HEK293 (cell line): ENCODE measurements around the gene ATP5F1D.

Source experiments
- GFI1B ChIP-seq: fragments of 450-650 bp; formaldehyde crosslinking; IDR thresholded peaks from 2 replicates; pipeline ENCODE4 v1.5.1; 2016; ENCODE audit warnings: missing biosample characterization, missing genetic modification characterization
- OVOL3 ChIP-seq: fragments of 450-650 bp; formaldehyde crosslinking; IDR thresholded peaks from 2 replicates; pipeline ENCODE4 v1.5.1; 2016; ENCODE audit warnings: missing biosample characterization, missing genetic modification characterization
- YY1 ChIP-seq: fragments of 450-650 bp; formaldehyde crosslinking; IDR thresholded peaks from 2 replicates; pipeline ENCODE4 v1.5.1; 2018; ENCODE audit warnings: missing biosample characterization, missing genetic modification characterization
- ZBTB1 ChIP-seq: fragments of 450-650 bp; formaldehyde crosslinking; IDR thresholded peaks from 2 replicates; pipeline ENCODE4 v1.5.1; 2016; ENCODE audit warnings: missing biosample characterization, missing genetic modification characterization
- ZBTB17 ChIP-seq: fragments of 450-650 bp; formaldehyde crosslinking; IDR thresholded peaks from 2 replicates; pipeline ENCODE4 v1.5.1; 2016; ENCODE audit warnings: missing biosample characterization, missing genetic modification characterization
- ZFP37 ChIP-seq: fragments of 450-650 bp; formaldehyde crosslinking; IDR thresholded peaks from 2 replicates; pipeline ENCODE4 v1.5.1; 2016; ENCODE audit warnings: missing biosample characterization, missing genetic modification characterization
- ZNF10 ChIP-seq: fragments of 450-650 bp; formaldehyde crosslinking; IDR thresholded peaks from 2 replicates; pipeline ENCODE4 v1.5.1; 2017; ENCODE audit warnings: missing biosample characterization, missing genetic modification characterization
- ZNF121 ChIP-seq: fragments of 450-650 bp; formaldehyde crosslinking; IDR thresholded peaks from 2 replicates; pipeline ENCODE4 v1.5.1; 2016; ENCODE audit warnings: missing biosample characterization, missing genetic modification characterization
- ZNF16 ChIP-seq: fragments of 450-650 bp; formaldehyde crosslinking; IDR thresholded peaks from 2 replicates; pipeline ENCODE4 v1.5.1; 2016; ENCODE audit warnings: low read depth, missing biosample characterization, missing genetic modification characterization
- ZNF2 ChIP-seq: fragments of 450-650 bp; formaldehyde crosslinking; IDR thresholded peaks from 2 replicates; pipeline ENCODE4 v1.5.1; 2016; ENCODE audit warnings: missing biosample characterization, missing genetic modification characterization
- ZNF202 ChIP-seq: fragments of 450-650 bp; formaldehyde crosslinking; IDR thresholded peaks from 2 replicates; pipeline ENCODE4 v1.5.1; 2016; ENCODE audit warnings: missing biosample characterization, missing genetic modification characterization, borderline replicate concordance
- ZNF223 ChIP-seq: fragments of 450-650 bp; formaldehyde crosslinking; IDR thresholded peaks from 2 replicates; pipeline ENCODE4 v1.5.1; 2016; ENCODE audit warnings: missing biosample characterization, missing genetic modification characterization
- ZNF23 ChIP-seq: fragments of 450-650 bp; formaldehyde crosslinking; IDR thresholded peaks from 2 replicates; pipeline ENCODE4 v1.5.1; 2016; ENCODE audit warnings: missing biosample characterization, missing genetic modification characterization, borderline replicate concordance
- ZNF350 ChIP-seq: fragments of 450-650 bp; formaldehyde crosslinking; IDR thresholded peaks from 2 replicates; pipeline ENCODE4 v1.5.0; 2017; ENCODE audit warnings: missing biosample characterization, mild to moderate bottlenecking, missing genetic modification characterization
- ZNF37A ChIP-seq: fragments of 450-650 bp; IDR thresholded peaks from 2 replicates; pipeline ENCODE4 v1.5.1; 2018; ENCODE audit warnings: missing biosample characterization, missing genetic modification characterization
- ZNF416 ChIP-seq: fragments of 450-650 bp; formaldehyde crosslinking; IDR thresholded peaks from 2 replicates; pipeline ENCODE4 v1.5.1; 2016; ENCODE audit warnings: missing biosample characterization, missing genetic modification characterization
- ZNF423 ChIP-seq: fragments of 450-650 bp; formaldehyde crosslinking; IDR thresholded peaks from 2 replicates; pipeline ENCODE4 v1.5.1; 2016; ENCODE audit warnings: missing biosample characterization, missing genetic modification characterization
- ZNF433 ChIP-seq: fragments of 450-650 bp; formaldehyde crosslinking; IDR thresholded peaks from 2 replicates; pipeline ENCODE4 v1.5.1; 2016; ENCODE audit warnings: missing biosample characterization, missing genetic modification characterization, low read depth
- ZNF544 ChIP-seq: fragments of 450-650 bp; formaldehyde crosslinking; IDR thresholded peaks from 2 replicates; pipeline ENCODE4 v1.5.0; 2017; ENCODE audit warnings: missing biosample characterization, missing genetic modification characterization
- ZNF548 ChIP-seq: fragments of 450-650 bp; formaldehyde crosslinking; IDR thresholded peaks from 2 replicates; pipeline ENCODE4 v1.5.1; 2016; ENCODE audit warnings: missing biosample characterization, missing genetic modification characterization
- ZNF621 ChIP-seq: fragments of 450-650 bp; formaldehyde crosslinking; IDR thresholded peaks from 2 replicates; pipeline ENCODE4 v1.5.1; 2017; ENCODE audit warnings: missing biosample characterization, missing genetic modification characterization
- ZNF626 ChIP-seq: fragments of 450-650 bp; sonication (Bioruptor Pico); formaldehyde crosslinking; IDR thresholded peaks from 2 replicates; pipeline ENCODE4 v1.5.1; 2018; ENCODE audit warnings: missing biosample characterization, missing genetic modification characterization, inconsistent platforms
- ZNF654 ChIP-seq: fragments of 450-650 bp; formaldehyde crosslinking; IDR thresholded peaks from 2 replicates; pipeline ENCODE4 v1.5.1; 2016; ENCODE audit warnings: low read depth, missing biosample characterization, missing genetic modification characterization
- ZNF658 ChIP-seq: fragments of 450-650 bp; formaldehyde crosslinking; IDR thresholded peaks from 2 replicates; pipeline ENCODE4; 2016; ENCODE audit warnings: missing biosample characterization, missing genetic modification characterization
- ZNF777 ChIP-seq: fragments of 450-650 bp; formaldehyde crosslinking; IDR thresholded peaks from 2 replicates; pipeline ENCODE4 v1.5.1; 2017; ENCODE audit warnings: missing biosample characterization, missing genetic modification characterization, borderline replicate concordance
- TF ChIP-seq, protein P1 (sequence below): fragments of 450-650 bp; formaldehyde crosslinking; IDR thresholded peaks from 2 replicates; pipeline ENCODE4 v1.5.1; 2016; ENCODE audit warnings: missing biosample characterization, missing genetic modification characterization
- TF ChIP-seq, protein P2 (sequence below): fragments of 450-650 bp; formaldehyde crosslinking; IDR thresholded peaks from 2 replicates; pipeline ENCODE4 v1.5.1; 2016; ENCODE audit warnings: missing biosample characterization, missing genetic modification characterization
- TF ChIP-seq, protein P3 (sequence below): fragments of 450-650 bp; formaldehyde crosslinking; IDR thresholded peaks from 2 replicates; pipeline ENCODE4 v1.5.1; 2016; ENCODE audit warnings: missing biosample characterization, missing genetic modification characterization
- TF ChIP-seq, protein P4 (sequence below): fragments of 450-650 bp; IDR thresholded peaks from 2 replicates; pipeline ENCODE4 v1.5.1; 2018; ENCODE audit warnings: missing biosample characterization, missing genetic modification characterization
- TF ChIP-seq, protein P5 (sequence below): fragments of 450-650 bp; formaldehyde crosslinking; IDR thresholded peaks from 2 replicates; pipeline ENCODE4 v1.5.1; 2017; ENCODE audit warnings: missing biosample characterization, missing genetic modification characterization
- TF ChIP-seq, protein P6 (sequence below): fragments of 450-650 bp; formaldehyde crosslinking; IDR thresholded peaks from 2 replicates; pipeline ENCODE4 v1.5.1; 2016; ENCODE audit warnings: missing biosample characterization, missing genetic modification characterization, low read depth
- TF ChIP-seq, protein P7 (sequence below): fragments of 450-650 bp; formaldehyde crosslinking; IDR thresholded peaks from 2 replicates; pipeline ENCODE4 v1.5.1; 2016; ENCODE audit warnings: missing biosample characterization, missing genetic modification characterization

ATP5F1D gene

DNA sequence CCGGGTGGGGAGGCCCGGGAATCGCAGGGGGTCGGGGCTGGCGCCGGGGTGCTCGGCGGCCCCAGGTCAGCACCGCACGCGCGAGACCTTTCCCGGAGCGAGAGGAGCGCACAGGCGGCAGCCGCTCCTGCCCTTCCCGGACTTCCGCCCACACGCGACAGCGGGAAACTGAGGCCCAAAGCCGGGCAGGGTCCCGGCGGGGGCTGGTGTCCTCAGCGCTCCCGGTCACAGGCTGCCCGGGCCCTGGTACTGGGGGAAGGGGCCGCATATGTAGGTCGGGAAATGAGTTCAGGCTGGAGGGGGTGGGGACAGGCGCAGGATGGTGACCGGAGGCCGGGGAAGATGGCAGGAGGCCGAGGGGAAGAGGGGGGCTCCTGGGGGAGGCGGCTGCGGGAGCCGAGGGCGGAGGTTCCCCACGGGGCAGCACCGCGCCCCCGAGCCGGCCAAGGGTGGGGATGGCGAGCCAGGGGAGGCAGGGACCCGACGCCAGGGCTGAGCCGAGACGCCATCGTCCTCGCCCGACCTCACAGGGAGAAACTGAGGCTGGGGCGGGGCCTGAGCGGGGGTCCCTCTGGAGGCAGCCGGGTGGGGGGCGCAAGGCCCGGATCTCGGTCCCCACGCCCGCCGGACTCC lies 4.4 kb upstream of the ATP5F1D start (continued):
- no peak for TF ChIP-seq ZBTB1 (tag by site-specific recombination)
- no peak for TF ChIP-seq OVOL3
- TF ChIP-seq ZNF777 (tag by site-specific recombination): no peak
- TF ChIP-seq ZBTB17: no peak
- TF ChIP-seq ZFP37 (tag by site-specific recombination): no peak
- TF ChIP-seq ZNF433 (tag by site-specific recombination): no peak
- TF ChIP-seq, protein P1, sequence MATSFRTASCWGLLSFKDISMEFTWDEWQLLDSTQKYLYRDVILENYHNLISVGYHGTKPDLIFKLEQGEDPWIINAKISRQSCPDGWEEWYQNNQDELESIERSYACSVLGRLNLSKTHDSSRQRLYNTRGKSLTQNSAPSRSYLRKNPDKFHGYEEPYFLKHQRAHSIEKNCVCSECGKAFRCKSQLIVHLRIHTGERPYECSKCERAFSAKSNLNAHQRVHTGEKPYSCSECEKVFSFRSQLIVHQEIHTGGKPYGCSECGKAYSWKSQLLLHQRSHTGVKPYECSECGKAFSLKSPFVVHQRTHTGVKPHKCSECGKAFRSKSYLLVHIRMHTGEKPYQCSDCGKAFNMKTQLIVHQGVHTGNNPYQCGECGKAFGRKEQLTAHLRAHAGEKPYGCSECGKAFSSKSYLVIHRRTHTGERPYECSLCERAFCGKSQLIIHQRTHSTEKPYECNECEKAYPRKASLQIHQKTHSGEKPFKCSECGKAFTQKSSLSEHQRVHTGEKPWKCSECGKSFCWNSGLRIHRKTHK (tag by site-specific recombination): no peak
- TF ChIP-seq ZNF416 (tag by site-specific recombination): no peak
- TF ChIP-seq, protein P2, sequence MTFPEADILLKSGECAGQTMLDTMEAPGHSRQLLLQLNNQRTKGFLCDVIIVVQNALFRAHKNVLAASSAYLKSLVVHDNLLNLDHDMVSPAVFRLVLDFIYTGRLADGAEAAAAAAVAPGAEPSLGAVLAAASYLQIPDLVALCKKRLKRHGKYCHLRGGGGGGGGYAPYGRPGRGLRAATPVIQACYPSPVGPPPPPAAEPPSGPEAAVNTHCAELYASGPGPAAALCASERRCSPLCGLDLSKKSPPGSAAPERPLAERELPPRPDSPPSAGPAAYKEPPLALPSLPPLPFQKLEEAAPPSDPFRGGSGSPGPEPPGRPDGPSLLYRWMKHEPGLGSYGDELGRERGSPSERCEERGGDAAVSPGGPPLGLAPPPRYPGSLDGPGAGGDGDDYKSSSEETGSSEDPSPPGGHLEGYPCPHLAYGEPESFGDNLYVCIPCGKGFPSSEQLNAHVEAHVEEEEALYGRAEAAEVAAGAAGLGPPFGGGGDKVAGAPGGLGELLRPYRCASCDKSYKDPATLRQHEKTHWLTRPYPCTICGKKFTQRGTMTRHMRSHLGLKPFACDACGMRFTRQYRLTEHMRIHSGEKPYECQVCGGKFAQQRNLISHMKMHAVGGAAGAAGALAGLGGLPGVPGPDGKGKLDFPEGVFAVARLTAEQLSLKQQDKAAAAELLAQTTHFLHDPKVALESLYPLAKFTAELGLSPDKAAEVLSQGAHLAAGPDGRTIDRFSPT (tag by site-specific recombination): peak; percentile 86
- TF ChIP-seq, protein P3, sequence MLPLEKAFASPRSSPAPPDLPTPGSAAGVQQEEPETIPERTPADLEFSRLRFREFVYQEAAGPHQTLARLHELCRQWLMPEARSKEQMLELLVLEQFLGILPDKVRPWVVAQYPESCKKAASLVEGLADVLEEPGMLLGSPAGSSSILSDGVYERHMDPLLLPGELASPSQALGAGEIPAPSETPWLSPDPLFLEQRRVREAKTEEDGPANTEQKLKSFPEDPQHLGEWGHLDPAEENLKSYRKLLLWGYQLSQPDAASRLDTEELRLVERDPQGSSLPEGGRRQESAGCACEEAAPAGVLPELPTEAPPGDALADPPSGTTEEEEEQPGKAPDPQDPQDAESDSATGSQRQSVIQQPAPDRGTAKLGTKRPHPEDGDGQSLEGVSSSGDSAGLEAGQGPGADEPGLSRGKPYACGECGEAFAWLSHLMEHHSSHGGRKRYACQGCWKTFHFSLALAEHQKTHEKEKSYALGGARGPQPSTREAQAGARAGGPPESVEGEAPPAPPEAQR: no peak
- no peak for TF ChIP-seq ZNF548
- no peak for TF ChIP-seq ZNF658 (tag by site-specific recombination)
- no peak for TF ChIP-seq ZNF626 (tag by site-specific recombination)
- TF ChIP-seq ZNF223 (tag by site-specific recombination): no peak
- TF ChIP-seq ZNF654 (tag by site-specific recombination): no peak
- no peak for TF ChIP-seq ZNF10 (tag by site-specific recombination)
- no peak for TF ChIP-seq ZNF16
- no peak for TF ChIP-seq ZNF544 (tag by site-specific recombination)
- TF ChIP-seq, protein P4, sequence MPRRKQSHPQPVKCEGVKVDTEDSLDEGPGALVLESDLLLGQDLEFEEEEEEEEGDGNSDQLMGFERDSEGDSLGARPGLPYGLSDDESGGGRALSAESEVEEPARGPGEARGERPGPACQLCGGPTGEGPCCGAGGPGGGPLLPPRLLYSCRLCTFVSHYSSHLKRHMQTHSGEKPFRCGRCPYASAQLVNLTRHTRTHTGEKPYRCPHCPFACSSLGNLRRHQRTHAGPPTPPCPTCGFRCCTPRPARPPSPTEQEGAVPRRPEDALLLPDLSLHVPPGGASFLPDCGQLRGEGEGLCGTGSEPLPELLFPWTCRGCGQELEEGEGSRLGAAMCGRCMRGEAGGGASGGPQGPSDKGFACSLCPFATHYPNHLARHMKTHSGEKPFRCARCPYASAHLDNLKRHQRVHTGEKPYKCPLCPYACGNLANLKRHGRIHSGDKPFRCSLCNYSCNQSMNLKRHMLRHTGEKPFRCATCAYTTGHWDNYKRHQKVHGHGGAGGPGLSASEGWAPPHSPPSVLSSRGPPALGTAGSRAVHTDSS: no peak
- TF ChIP-seq, protein P5, sequence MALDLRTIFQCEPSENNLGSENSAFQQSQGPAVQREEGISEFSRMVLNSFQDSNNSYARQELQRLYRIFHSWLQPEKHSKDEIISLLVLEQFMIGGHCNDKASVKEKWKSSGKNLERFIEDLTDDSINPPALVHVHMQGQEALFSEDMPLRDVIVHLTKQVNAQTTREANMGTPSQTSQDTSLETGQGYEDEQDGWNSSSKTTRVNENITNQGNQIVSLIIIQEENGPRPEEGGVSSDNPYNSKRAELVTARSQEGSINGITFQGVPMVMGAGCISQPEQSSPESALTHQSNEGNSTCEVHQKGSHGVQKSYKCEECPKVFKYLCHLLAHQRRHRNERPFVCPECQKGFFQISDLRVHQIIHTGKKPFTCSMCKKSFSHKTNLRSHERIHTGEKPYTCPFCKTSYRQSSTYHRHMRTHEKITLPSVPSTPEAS (tag by site-specific recombination): no peak
- TF ChIP-seq, protein P6, sequence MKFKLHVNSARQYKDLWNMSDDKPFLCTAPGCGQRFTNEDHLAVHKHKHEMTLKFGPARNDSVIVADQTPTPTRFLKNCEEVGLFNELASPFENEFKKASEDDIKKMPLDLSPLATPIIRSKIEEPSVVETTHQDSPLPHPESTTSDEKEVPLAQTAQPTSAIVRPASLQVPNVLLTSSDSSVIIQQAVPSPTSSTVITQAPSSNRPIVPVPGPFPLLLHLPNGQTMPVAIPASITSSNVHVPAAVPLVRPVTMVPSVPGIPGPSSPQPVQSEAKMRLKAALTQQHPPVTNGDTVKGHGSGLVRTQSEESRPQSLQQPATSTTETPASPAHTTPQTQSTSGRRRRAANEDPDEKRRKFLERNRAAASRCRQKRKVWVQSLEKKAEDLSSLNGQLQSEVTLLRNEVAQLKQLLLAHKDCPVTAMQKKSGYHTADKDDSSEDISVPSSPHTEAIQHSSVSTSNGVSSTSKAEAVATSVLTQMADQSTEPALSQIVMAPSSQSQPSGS (tag by site-specific recombination): no peak
- no peak for TF ChIP-seq ZNF37A (tag by site-specific recombination)
- no peak for TF ChIP-seq ZNF121 (tag by site-specific recombination)
- no peak for TF ChIP-seq ZNF350
- TF ChIP-seq YY1 (tag by site-specific recombination): no peak
- no peak for TF ChIP-seq ZNF621 (tag by site-specific recombination)
- no peak for TF ChIP-seq ZNF23
- no peak for TF ChIP-seq ZNF2 (tag by site-specific recombination)
- no peak for TF ChIP-seq ZNF202
- TF ChIP-seq ZNF423 (tag by site-specific recombination): no peak
- TF ChIP-seq, protein P7, sequence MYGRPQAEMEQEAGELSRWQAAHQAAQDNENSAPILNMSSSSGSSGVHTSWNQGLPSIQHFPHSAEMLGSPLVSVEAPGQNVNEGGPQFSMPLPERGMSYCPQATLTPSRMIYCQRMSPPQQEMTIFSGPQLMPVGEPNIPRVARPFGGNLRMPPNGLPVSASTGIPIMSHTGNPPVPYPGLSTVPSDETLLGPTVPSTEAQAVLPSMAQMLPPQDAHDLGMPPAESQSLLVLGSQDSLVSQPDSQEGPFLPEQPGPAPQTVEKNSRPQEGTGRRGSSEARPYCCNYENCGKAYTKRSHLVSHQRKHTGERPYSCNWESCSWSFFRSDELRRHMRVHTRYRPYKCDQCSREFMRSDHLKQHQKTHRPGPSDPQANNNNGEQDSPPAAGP (tag by site-specific recombination): peak; percentile 69; the same call in 1 of the 2 replicates
- no peak for TF ChIP-seq GFI1B (tag by site-specific recombination)
